ENCODE results near the gene LMBR1. TPM values are rescaled to one million over a fixed set of nuclear protein-coding genes. Genes with fewer than 3 reads are reported as not detected.

LMBR1 gene
- total RNA-seq, 4 donors from 2014 or later = 52.2 to 79.9 (median 62.5) TPM

DNA sequence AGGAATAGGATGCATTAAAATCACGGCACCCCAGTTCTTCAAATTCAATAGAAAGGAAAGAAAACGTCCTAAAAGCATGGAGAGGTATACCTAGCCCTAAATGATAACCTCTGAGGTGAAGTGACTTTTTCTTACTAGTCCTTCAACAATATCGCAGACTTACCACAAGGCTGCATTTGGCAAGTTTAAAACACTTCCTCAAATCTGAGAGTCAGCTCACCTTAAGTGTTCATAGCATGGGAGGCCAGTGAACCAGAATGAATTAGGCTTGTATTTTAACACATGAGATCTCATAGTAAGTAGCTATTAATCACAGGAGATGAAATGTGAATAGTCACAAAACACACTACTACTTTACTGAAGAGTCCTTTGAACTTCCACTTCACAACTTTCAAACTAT, 128.2 kb downstream of the LMBR1 start:
- TF ChIP-seq, protein P1, sequence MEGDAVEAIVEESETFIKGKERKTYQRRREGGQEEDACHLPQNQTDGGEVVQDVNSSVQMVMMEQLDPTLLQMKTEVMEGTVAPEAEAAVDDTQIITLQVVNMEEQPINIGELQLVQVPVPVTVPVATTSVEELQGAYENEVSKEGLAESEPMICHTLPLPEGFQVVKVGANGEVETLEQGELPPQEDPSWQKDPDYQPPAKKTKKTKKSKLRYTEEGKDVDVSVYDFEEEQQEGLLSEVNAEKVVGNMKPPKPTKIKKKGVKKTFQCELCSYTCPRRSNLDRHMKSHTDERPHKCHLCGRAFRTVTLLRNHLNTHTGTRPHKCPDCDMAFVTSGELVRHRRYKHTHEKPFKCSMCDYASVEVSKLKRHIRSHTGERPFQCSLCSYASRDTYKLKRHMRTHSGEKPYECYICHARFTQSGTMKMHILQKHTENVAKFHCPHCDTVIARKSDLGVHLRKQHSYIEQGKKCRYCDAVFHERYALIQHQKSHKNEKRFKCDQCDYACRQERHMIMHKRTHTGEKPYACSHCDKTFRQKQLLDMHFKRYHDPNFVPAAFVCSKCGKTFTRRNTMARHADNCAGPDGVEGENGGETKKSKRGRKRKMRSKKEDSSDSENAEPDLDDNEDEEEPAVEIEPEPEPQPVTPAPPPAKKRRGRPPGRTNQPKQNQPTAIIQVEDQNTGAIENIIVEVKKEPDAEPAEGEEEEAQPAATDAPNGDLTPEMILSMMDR (IDR thresholded peaks at IDR 0.05; ENCODE audit: low read depth) = no peak

DNA sequence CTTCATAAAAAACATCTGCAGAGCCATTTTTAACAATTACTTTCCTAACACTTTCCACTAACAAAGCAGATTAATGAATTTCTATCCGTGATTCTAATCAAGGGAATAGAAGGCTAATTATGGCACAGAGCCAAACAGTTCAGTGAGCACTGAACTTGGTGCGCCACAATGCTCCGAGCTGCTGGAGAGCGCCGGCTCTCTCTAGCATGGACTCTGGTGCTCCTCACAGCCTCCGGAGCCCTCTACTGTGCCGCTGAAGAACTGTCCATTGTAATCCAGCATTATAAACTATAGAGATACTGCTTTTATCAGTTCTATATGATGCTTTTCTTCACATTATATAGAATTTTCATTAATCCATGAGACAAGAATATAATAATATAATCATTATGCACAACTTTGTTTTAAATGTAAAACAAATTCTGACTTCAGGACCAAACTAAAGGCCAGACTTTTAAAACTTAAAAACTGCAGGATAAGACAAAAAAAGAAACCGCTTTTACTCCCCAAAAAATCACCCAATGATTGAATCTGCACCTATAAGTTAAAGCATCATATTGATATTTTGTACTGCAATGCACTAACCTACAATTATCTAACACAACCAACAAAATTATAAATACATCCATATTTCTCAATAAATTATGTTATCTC, 128.8 kb downstream of the LMBR1 start:
- TF ChIP-seq, protein P1 (IDR thresholded peaks at IDR 0.05; ENCODE audit: low read depth) = no peak

DNA sequence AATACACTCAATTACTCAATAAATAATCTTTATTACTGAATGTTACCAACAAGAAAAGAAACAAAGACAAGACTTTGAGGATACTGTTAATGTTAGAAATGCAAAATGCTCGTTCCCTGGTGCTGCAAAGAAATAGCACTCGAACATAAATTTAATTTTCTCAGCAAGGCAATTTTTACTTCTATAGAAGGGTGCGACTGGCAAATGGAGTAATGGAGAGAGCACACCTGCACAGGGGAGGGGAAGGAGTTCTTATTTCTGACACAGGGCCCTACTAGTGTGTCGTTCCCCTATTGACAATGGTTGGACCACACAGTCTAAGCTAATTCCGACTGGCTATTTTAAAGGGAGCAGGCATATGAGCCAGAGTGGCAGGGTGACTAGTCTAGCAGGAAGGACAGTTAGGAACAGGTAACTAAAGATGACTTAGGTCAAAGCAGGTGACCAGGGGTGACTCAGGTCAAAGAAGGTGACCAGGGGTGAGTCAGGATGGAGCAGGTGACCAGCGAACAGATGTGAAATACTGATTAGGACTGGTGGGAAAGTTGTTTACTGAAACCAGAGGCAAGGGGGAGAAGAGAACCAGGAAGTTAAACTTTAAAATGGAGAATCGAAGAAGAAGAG, 133.3 kb downstream of the LMBR1 start:
- TF ChIP-seq, protein P1 (IDR thresholded peaks at IDR 0.05; ENCODE audit: low read depth) = no peak

DNA sequence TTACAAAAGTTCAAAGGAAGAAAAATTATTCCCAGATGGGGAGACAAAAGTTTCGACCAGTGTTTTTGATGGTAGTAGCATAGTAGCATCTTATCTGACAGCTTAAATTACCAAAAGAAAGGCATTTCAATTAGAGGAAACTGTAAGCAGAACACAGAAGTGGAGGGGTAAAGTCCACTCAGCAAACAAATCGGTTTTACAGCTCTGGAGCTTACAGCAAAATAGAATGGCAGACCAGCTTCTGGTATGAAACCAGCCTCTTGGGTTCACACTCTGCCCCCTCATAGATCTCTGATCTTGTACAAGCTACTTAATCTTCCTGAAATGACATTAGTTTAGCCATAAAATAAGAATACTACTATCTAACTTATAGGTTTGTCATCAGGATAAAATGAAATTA, 133.8 kb downstream of the LMBR1 start:
- TF ChIP-seq, protein P1 (IDR thresholded peaks at IDR 0.05; ENCODE audit: low read depth) = no peak

DNA sequence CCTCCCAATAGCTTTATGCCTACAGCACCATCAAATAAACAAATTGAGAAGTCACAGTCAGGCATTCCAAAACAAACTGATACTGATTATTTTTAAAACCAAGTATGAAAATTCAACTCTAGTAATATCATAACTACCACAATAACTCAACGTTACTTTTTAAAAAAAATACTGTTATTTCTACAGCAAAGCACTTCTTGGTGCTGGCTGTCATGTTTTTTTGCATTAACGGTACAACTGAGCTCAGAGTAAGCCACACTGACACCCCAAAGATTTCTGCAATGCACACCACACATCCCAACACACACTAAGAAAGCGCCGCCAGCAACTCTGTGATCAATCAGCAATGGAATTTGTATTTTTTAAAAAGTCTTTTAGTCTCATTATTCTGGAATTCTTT, 138.8 kb downstream of the LMBR1 start:
- TF ChIP-seq, protein P1 (IDR thresholded peaks at IDR 0.05; ENCODE audit: low read depth) = no peak

DNA sequence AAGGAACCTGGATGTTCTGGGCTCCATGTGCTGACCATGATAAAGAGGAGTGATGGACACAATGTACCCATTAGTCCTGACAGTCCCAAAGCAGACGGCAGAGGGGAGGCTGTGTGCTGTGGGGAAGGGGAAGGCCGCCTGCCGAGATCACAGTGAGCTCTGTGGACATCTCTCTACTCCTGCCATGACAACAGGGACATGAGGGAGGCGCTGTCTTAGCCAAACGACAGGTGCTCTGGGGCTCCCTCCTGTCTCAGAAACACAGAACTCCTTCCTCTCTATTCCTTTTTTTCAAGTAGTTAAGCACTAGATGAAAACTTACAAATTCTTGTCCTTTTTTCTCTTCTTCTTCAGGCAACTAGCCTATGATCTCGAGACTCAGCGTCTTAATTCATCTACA, 139.4 kb downstream of the LMBR1 start:
- TF ChIP-seq, protein P1 (IDR thresholded peaks at IDR 0.05; ENCODE audit: low read depth) = no peak

DNA sequence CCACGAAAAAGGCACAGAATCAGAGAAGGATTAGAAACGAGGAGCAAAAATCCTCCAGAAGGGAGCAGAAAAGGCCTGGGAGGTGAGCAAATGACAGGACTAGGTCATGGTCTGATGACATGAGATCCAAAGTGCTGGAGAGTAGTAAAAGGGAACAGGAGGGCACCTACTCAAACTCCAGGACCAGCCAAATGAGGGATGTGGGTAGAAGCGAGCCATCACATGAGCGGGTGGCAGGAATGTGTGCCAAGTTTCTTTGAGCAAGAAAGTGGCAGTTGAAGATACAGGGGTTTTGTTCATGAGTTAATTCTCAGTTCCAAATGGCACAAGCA, 139.8 kb downstream of the LMBR1 start:
- TF ChIP-seq, protein P1 (IDR thresholded peaks at IDR 0.05; ENCODE audit: low read depth) = no peak
